ENCODE measurements around the gene UMOD. TPM values are rescaled to one million over a fixed set of nuclear protein-coding genes. Genes with fewer than 3 reads are reported as not detected.

Gene UMOD
- polyA plus RNA-seq (2011; rRNA removed) (not detected in 2 replicates), polyA minus RNA-seq (2011; rRNA and poly(A)+ RNA removed) (not detected in 2 replicates)

DNA sequence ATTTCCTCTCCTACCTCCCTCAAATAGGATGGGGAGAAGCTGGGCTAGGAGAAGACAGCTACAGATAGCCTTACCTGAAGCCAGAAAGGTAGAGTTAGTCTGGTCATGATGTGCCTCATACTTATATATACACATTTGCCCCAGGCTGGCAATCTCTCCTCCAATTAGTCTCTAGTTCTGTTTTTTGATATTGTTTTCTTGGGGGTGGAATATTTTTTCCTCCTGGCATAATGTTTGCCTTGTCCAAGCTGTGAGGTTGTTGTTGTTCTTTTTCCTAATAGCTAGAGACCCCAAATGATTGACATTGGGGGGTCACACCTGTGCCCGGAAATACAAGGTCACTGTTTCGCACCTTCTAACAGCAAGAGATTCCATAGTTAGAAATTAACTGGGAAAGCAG is at the start of gene UMOD:
Gene UMOD, minus strand, starts transcription at position 101 of the 400 bp plus-strand sequence. CDS start 1,978 bp downstream, outside the sequence.
- H3K27me3 ChIP-seq (ENCODE audit: control insufficient read depth, insufficient read depth, low read length): no peaks in the 10 kb centered on the region
- TF ChIP-seq, protein P1, sequence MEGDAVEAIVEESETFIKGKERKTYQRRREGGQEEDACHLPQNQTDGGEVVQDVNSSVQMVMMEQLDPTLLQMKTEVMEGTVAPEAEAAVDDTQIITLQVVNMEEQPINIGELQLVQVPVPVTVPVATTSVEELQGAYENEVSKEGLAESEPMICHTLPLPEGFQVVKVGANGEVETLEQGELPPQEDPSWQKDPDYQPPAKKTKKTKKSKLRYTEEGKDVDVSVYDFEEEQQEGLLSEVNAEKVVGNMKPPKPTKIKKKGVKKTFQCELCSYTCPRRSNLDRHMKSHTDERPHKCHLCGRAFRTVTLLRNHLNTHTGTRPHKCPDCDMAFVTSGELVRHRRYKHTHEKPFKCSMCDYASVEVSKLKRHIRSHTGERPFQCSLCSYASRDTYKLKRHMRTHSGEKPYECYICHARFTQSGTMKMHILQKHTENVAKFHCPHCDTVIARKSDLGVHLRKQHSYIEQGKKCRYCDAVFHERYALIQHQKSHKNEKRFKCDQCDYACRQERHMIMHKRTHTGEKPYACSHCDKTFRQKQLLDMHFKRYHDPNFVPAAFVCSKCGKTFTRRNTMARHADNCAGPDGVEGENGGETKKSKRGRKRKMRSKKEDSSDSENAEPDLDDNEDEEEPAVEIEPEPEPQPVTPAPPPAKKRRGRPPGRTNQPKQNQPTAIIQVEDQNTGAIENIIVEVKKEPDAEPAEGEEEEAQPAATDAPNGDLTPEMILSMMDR (IDR thresholded peaks at IDR 0.05; ENCODE audit: low read depth, low read length): no peak
- POLR2A ChIA-PET: no interaction called here
- peaks cover 22% of the 10 kb centered on the region for H3K9me3 ChIP-seq (ENCODE audit: control insufficient read depth, insufficient read depth, low read length)
- H3K4me3 ChIP-seq (ENCODE audit: low read depth, low read length): no peak within 1 kb of the TSS
- DNase-seq (ENCODE audit: low read depth, low spot score): no peak
- no peak within 1 kb of the TSS for H3K27ac ChIP-seq (ENCODE audit: low read depth, low read length)
- CTCF ChIA-PET: no interaction called here

DNA sequence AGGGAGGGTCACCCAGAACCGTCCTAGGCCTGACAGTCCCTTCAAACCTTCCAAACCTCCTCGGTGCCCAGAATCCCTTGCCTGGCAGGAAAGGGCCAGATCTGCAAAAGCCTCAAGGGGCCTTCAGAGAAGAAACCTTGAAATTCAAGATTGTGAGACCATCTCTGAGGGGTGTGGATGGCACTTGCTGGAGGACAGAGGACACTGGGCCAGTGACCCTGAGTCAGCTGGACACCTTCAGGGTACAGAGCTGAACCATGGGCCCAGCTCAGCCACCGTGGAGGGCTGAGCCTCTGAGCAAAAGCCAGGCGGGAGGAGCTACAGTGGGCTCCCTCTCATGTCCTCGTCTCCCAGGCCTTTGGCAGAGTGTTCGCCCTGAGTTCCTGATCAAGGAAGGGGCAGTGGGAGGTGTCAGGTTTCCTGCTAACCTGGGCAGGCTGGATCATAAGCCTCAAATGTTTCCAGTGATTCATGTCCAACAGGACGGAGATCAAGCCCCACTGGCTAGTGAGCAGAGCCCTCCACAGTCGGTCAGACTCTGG is 49.0 kb upstream of the UMOD start:
- Histone ChIP-seq H3K27ac (ENCODE audit: low read depth, low read length) (no peak overlapping the region), H3K4me3 (ENCODE audit: low read depth, low read length) (no peak overlapping the region), H3K27me3 (ENCODE audit: control insufficient read depth, insufficient read depth, low read length) (no peaks in the 10 kb centered on the region), H3K9me3 (ENCODE audit: control insufficient read depth, insufficient read depth, low read length) (peaks cover 26% of the 10 kb centered on the region)
- ChIA-PET CTCF (no interaction called here), POLR2A (no interaction called here)
- TF ChIP-seq, protein P1 (IDR thresholded peaks at IDR 0.05; ENCODE audit: low read depth, low read length): no peak
- no peak for DNase-seq (ENCODE audit: low read depth, low spot score)

DNA sequence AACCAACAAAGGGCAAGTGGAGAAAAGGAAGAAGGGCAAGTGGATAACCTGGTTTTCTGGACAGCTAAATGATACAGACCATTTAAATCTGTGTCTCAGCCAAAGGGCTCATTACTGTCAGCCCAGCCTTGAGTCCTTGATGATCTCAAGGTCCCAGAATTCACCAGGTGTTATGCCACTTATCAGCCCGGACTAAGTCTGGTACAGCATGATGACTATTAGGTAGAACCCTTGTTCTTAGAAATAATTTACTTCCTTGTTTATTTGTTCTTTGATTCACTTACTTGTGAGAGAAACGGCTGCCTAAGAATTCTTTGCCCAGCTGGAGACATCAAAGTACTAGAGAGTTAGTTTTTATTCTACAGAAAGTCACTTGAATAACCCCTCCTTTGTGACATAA is 48.6 kb upstream of the UMOD start:
- Histone ChIP-seq H3K9me3 (ENCODE audit: control insufficient read depth, insufficient read depth, low read length) (peaks cover 26% of the 10 kb centered on the region), H3K27me3 (ENCODE audit: control insufficient read depth, insufficient read depth, low read length) (no peaks in the 10 kb centered on the region), H3K4me3 (ENCODE audit: low read depth, low read length) (no peak overlapping the region), H3K27ac (ENCODE audit: low read depth, low read length) (no peak overlapping the region)
- no peak for DNase-seq (ENCODE audit: low read depth, low spot score)
- TF ChIP-seq, protein P1 (IDR thresholded peaks at IDR 0.05; ENCODE audit: low read depth, low read length): no peak
- POLR2A ChIA-PET: no interaction called here
- CTCF ChIA-PET: no interaction called here

DNA sequence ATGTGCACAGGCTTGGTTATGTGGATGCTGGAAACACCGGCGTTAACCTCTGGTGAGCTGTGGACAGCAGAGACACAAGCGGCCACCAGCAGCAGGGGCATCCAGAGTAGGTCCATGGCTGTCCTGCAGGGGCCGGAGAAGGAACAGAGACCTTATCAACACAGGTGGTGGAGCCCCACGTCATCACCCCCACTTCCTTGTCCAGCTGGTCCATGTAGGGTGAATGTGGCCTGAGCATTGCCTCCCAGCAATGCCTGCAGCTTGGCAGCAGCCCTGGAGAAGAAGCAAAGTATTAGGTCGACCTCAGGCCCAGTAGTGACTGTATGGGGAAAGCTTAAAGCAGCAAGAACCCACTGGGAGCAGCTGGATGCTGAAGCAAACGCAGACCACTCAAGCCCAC is 46.7 kb upstream of the UMOD start:
- no peak for DNase-seq (ENCODE audit: low read depth, low spot score)
- ChIA-PET CTCF (interaction anchor here (1.2 kb wide), 1 partner anchor 16 kb away, joined by 3 read pairs; no protein-coding TSS in a partner anchor), POLR2A (no interaction called here)
- Histone ChIP-seq H3K27me3 (ENCODE audit: control insufficient read depth, insufficient read depth, low read length) (no peaks in the 10 kb centered on the region), H3K27ac (ENCODE audit: low read depth, low read length) (no peak overlapping the region), H3K4me3 (ENCODE audit: low read depth, low read length) (no peak overlapping the region), H3K9me3 (ENCODE audit: control insufficient read depth, insufficient read depth, low read length) (peaks cover 16% of the 10 kb centered on the region)
- TF ChIP-seq, protein P1 (IDR thresholded peaks at IDR 0.05; ENCODE audit: low read depth, low read length): no peak

DNA sequence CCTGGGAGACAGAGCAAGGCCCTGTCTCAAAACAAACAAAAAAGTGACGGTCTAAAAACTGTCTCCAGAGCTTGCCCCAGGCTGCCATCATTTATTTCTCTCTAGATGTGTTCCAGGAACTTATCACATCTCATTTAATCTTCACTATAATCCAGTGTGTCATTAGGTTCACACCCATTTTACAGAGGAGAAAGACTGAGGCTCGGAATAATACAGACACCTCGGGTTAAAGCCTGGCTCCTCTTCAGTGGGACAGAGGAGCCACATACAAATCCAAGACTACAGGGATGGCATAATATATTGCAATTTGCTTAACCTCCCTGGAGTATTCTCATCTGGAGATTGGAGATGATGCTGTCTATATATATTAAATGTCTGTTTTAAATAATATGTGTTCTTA is 46.1 kb upstream of the UMOD start:
- ChIA-PET POLR2A (no interaction called here), CTCF (no interaction called here)
- TF ChIP-seq, protein P1 (IDR thresholded peaks at IDR 0.05; ENCODE audit: low read depth, low read length): no peak
- Histone ChIP-seq H3K4me3 (ENCODE audit: low read depth, low read length) (no peak overlapping the region), H3K9me3 (ENCODE audit: control insufficient read depth, insufficient read depth, low read length) (peaks cover 13% of the 10 kb centered on the region), H3K27ac (ENCODE audit: low read depth, low read length) (no peak overlapping the region), H3K27me3 (ENCODE audit: control insufficient read depth, insufficient read depth, low read length) (no peaks in the 10 kb centered on the region)
- no peak for DNase-seq (ENCODE audit: low read depth, low spot score)
